ENCODE measurements around the gene NOSTRIN.
"Not testable (repeated sequence)": the region's sequence is repeated elsewhere in the genome, so short reads cannot be mapped to it uniquely, and the experiment has no call there.

NOSTRIN gene

GRCh38 chr2:168819829-168820489 is 17.5 kb downstream of the NOSTRIN start:
- no peak for FAIRE-seq

- no peak for FAIRE-seq
Observed at GRCh38 chr2:168821577-168821976, 19.1 kb downstream of the NOSTRIN start.

- no peak for FAIRE-seq
Observed at GRCh38 chr2:168821992-168822391, 19.6 kb downstream of the NOSTRIN start.

- no peak for FAIRE-seq
Observed at GRCh38 chr2:168825126-168825525, 22.7 kb downstream of the NOSTRIN start.

GRCh38 chr2:168830958-168831357 is 28.5 kb downstream of the NOSTRIN start:
- no peak for FAIRE-seq

GRCh38 chr2:168831662-168832061 is 29.2 kb downstream of the NOSTRIN start:
- no peak for FAIRE-seq

- no peak for FAIRE-seq
Observed at GRCh38 chr2:168835969-168836368, 33.5 kb downstream of the NOSTRIN start.

- FAIRE-seq = no peak
Observed at GRCh38 chr2:168841445-168841844, 39.0 kb downstream of the NOSTRIN start.

GRCh38 chr2:168843253-168843652 is 40.8 kb downstream of the NOSTRIN start:
- no peak for FAIRE-seq

GRCh38 chr2:168848225-168848624 is 45.8 kb downstream of the NOSTRIN start:
- FAIRE-seq = no peak

GRCh38 chr2:168849610-168850009 is 47.2 kb downstream of the NOSTRIN start:
- FAIRE-seq = peak; percentile 60

GRCh38 chr2:168850846-168851245 is 48.4 kb downstream of the NOSTRIN start:
- no peak for FAIRE-seq

- no peak for FAIRE-seq
Observed at GRCh38 chr2:168851674-168852320, 49.4 kb downstream of the NOSTRIN start.

- FAIRE-seq = no peak
Observed at GRCh38 chr2:168852481-168852880, 50.0 kb downstream of the NOSTRIN start.

- FAIRE-seq = no peak
Observed at GRCh38 chr2:168853471-168853870, 51.0 kb downstream of the NOSTRIN start.

- FAIRE-seq = no peak
Observed at GRCh38 chr2:168854651-168855050, 52.2 kb downstream of the NOSTRIN start.

GRCh38 chr2:168855601-168856000 is 53.2 kb downstream of the NOSTRIN start:
- FAIRE-seq = peak; percentile 13

GRCh38 chr2:168858146-168858545 is 55.7 kb downstream of the NOSTRIN start:
- FAIRE-seq = no peak

- FAIRE-seq = not testable (repeated sequence)
Observed at GRCh38 chr2:168867164-168867563, 64.7 kb downstream of the NOSTRIN start.

- FAIRE-seq = not testable (repeated sequence)
Observed at GRCh38 chr2:168870369-168870768, 67.9 kb downstream of the NOSTRIN start.

GRCh38 chr2:168870824-168871223 is 68.4 kb downstream of the NOSTRIN start:
- not testable (repeated sequence) for FAIRE-seq

GRCh38 chr2:168874368-168875054 is 72.1 kb downstream of the NOSTRIN start:
- FAIRE-seq = no peak

- not testable (repeated sequence) for FAIRE-seq
Observed at GRCh38 chr2:168882163-168882562, 79.7 kb downstream of the NOSTRIN start.

- no peak for FAIRE-seq
Observed at GRCh38 chr2:168884975-168885374, 82.5 kb downstream of the NOSTRIN start.
